HG02798 (cell line): Measurements from ENCODE around the gene BLACAT1.
"Not testable (repeated sequence)": the region's sequence is repeated elsewhere in the genome, so short reads cannot be mapped to it uniquely, and the experiment has no call there.

Experiments used
- ATAC-seq: cut with Tn5 transposase; IDR thresholded peaks from one replicate; pipeline ENCODE4 v1.9.1; 2021; ENCODE audit warnings: mild to moderate bottlenecking; ENCODE audit not compliant: unreplicated experiment, poor library complexity

Gene BLACAT1

DNA sequence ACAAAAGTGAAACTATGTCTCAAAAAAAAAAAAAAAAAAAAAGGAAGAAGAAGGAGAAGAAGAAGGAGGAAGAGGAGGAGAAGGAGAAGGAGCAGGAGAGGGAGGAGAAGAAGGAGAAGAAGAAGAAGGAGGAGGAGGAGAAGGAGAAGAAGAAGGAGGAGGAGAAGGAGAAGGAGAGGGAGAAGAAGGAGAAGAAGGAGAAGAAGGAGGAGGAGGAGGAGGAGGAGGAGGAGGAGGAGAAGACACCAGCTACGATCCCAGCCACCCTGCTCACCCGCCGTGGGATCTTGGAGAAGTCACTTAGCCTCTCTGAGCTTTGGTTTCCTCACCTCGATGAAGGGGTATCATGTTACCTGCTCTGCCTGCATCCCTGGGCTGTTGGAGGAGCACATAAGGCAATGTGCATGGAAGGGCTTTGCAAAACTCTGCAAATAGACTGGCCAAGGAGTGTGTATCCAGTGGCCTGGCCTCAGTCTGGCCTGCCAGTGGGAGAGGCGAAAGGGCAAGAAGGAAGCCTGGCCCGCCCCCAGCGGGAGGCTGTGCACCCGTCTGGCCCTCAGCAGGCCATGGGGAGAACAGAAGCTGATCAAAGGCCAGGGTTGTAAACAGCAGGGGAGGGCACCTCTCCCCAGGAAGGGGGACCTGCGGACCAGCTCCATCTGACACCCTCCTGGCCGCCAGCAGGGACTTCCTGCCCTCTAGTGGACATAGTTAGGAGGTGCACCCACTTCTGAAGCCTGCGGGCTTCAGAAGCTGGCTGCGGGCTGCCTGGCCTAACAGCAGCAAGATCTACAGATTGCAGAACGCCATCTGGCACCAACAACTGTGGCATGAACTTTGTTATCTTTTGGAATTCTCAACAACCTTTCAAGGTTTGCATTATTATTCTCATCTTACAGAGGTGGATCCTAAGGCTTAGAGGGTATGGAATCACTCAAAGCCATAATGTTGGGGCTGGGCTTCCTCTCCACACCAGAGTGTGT is 29.4 kb upstream of the BLACAT1 start:
- peak; percentile 54 for ATAC-seq

DNA sequence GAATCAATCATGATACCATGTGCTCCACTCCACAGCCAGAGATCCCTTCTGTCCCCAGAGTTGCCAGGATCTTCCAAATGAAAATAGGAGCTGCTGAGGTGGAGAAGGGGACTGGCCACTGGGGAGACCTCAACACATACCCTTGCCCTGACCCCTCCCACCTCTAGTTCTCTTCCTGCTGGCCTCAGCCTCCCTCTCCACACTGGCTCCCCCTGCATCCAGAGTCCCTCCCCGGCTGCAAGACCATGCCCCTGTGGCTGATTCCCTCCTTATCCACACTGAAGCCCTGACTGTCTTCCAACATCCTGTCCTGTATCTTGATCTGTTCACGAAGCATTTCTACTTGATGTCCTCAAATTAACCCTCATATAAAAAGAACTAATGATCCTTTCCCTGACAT is 27.5 kb upstream of the BLACAT1 start:
- no peak for ATAC-seq

DNA sequence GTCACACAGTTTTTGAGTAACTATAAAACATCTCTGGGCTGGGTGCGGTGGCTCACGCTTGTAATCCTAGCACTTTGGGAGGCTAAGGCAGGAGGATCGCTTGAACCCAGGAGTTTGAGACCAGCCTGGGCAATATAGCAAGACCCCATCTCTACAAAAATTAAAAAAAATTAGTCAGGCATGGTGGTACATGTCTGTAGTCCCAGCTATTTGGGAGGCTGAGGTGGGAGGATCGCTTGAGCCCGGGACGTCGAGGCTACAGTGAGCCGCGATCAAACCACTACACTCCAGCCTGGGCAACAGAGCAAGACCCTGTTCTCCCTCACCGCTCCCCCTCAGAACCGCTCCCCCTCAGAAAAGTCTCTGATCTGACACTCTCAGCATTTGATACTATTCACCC is 26.7 kb upstream of the BLACAT1 start:
- not testable (repeated sequence) for ATAC-seq

DNA sequence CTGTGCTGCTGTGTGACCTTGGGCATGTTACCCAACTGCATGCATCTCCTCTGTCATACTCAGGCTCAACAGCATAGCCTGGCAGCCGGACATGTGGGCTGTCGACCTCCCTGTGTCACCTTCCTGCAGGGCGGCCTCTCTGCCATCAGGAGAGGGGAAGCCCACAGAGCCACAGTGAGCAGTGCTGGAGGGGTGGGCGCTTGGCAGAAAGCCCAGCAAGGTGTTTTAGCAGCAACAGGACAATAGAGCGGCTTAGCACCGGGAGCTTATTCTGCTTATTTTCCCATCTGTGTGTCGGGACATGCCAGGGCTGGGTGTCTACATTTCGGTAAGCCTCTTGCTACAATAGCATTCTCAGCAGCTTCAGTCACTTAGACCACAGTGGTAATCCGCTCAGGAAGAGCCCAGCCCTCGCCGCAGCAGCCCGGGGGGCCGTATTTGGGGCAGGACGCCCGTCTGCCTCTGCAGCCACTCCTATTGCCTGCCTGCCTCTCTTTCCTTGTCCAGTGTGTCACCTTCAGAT is 25.8 kb upstream of the BLACAT1 start:
- peak; percentile 2 for ATAC-seq

DNA sequence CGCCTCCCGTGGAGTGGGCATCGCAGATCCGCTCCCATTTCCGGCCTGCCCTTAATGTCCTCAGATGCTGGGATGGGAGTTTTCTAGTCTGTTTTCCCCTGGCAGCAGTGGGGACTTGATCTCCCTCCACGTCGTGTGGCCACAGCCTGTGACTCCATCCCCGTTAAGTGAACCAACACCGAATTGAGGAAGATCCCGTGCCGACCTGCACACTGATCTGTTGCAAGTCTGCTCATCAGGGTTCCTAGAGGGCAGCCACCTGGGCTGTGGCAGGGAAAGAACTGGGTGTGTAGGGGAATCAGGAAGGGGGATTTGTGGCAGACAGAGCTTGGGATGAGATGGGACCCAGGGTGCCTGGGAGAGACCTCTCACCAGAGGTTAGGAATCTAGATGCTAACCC is 25.4 kb upstream of the BLACAT1 start:
- peak; percentile 7 for ATAC-seq

DNA sequence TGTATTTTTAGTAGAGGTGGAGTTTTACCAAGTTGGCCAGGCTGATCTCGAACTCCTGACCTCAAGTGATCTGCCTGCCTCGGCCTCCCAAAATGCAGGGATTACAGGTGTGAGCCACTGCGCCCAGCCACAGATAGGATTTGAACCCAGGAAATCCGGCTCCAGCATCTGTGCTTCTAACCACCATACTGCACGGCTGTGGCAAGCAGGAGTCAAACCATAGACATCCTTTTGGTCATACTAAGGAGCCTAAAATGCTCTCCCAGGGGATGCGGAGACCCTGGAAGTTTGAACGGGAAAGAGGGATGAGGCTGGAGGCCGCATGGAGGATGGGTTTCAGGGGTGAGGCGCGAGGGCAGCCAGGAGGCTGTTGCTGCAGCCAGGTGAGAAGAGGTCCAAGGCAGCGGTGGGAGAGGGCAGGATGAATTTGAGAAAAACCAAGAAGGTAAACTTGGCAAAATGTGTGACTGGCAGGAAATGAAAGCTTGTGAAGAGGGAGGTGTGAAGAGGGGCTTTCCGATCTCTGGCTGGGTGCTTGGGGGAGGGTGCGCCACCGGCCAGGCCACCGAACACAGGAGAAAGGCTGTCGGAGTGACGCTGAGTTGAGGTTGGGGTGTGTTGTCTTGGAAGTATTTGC is 24.6 kb upstream of the BLACAT1 start:
- ATAC-seq, result peak; percentile 80

DNA sequence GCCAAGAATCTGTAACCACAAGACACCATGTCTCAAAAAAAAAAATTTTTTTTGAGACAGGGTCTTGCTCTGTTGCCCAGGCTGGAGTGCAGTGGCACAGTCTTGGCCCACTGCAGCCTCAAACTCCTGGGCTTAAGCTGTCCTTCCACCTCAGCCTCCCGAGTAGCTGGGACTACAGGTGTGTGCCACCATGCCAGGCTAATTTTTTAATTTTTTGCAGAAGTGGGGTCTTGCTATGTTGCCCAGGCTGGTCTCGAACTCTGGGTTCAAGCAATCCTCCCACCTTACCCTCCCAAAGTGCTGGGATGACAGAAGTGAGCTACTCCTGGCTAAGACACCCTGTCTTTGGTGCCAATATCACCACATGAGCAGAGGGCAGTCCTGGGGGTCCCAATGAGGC is 23.1 kb upstream of the BLACAT1 start:
- not testable (repeated sequence) for ATAC-seq

DNA sequence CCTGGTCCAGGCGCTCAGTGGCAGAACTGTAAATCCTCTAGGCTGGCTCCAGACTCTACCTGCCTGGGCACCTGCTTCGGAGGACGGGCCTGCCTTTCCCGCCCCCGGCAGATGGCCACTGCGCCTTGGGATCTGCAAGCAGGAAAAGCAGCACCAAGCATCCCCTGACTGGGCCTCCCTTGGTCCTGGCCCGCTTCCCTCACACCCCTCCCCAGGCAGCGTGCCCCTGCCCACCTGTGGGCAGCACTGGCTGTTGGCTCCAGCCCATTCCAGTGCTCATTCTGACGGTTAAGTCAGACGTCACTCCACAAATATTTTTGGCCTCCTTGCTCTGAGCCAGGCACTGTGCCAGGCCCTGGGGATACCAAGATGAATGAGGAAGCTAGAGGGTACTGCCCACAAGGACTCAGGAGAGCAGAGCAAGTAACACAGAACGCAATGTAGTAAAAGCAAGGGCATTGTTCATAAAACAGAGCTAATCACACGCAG is 22.0 kb upstream of the BLACAT1 start:
- ATAC-seq, result no peak

DNA sequence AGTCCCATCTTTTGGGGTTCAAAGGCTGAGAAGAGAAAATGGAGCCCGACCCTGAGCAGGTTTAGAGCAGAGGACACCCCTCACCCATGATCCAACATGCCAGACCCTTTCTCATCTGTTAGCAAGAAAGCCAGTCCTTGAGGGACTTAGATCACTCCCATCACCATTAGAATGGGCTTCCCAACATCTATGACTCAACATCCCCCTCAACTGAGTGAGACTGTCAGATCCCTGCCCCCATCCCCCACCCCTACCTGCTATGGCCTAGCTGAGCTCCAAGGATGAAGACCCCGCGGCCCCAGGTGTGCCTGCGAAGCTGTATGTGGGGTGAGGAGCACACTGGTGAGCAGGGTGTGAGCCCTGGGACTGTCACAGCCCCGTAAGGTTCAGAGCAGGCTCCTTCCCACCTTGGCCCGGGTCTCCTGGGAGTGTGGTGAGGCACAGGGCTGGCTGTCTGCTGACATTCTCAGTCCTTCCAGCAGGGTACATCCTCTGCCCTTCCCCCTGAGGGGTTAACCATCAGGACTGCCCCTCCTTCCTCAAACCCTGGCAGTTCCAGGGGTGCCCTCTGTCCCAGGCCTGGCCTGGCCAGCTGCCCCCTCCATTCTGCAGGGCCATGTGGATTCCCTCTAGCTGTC is 21.4 kb upstream of the BLACAT1 start:
- ATAC-seq, result no peak

DNA sequence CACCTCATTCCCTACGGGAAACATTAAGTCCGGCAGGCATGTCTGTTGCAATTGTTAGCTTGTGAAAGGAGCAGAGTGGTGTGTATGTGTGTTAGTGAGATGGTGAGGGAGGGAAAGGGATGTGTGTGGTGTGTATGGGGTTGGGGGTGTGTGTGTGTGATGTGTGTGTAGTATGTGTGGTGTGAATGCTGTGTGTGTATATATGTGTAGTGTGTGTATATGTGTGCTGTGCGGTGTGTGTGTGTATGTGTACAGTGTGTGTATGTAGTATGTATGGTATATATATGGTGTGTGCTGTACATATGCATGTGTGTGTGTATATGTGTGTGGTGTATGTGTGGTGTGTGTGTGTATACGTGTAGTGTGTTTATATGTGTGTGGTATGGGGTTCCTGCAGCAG is 20.8 kb upstream of the BLACAT1 start:
- no peak for ATAC-seq

DNA sequence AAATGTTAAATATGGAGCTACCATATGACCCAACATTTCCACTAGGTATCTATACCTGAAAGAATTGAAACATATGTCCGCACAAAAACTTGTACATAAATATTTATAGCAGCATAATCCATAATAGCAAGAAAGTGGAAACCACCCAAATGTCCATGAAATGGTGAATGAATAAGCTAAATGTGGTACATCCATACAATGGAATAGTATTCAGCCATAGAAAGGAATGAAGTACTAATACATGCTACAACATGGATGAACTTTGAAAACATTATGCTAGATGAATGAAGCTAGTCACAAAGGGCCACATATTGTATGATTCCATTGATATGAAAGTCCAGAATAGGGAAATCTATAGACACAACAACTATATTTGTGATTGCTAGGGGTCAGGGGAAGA is 20.0 kb upstream of the BLACAT1 start:
- ATAC-seq, result no peak

DNA sequence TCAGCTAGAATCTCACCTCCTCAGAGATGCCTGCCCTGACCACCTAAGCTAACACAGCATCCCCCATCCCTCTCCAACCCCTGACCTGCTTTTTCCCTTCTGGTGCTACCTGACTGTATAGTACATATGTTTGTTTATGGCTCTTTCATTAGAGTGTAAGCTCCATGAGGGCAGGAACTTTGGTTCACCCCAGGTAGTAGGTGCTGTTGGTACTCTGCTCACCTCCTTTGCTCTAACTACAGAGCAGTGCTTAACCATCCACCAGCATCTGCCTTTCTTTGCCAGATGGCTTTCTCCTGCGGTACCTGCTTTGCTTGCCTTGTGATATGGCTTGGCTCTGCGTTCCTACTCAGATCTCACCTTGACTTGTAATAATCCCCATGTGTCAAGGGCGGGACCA is 18.7 kb upstream of the BLACAT1 start:
- ATAC-seq, result no peak

DNA sequence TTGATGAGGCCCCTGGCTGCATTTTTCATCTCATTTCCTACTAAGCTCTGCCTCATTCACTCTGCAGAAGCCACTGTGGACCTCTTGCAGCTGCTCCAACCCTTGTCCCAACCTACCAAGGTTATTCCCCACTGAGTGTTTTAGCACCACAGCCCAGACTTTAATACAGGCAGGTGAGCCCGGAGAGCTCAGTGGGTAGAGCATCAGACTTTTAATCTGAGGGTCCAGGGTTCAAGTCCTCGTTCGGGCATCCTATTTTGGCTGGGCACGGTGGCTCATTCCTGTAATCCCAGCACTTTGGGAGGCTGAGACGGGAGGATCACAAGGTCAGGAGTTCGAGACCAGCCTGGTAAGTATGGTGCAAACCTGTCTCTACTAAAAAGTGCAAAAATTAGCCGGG is 18.1 kb upstream of the BLACAT1 start:
- no peak for ATAC-seq

DNA sequence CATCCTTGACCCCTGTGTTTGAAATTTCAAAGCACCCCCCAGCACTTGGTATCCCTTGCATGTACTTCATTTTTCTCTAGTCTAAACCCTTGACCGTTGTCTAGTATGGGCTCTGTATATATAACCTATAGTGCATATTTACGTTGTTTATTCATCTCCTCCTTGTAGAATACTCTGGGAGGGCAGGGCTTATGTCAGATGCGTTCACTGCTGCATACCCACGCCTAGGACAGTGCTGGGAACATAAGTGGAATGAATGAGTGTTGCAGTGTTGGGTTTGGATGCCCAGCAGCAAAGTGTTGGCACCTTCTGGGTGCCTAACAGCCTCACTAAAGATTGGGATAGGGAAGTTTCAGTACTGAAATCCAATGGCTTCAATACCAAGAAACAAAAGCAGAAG is 17.6 kb upstream of the BLACAT1 start:
- ATAC-seq, result no peak

DNA sequence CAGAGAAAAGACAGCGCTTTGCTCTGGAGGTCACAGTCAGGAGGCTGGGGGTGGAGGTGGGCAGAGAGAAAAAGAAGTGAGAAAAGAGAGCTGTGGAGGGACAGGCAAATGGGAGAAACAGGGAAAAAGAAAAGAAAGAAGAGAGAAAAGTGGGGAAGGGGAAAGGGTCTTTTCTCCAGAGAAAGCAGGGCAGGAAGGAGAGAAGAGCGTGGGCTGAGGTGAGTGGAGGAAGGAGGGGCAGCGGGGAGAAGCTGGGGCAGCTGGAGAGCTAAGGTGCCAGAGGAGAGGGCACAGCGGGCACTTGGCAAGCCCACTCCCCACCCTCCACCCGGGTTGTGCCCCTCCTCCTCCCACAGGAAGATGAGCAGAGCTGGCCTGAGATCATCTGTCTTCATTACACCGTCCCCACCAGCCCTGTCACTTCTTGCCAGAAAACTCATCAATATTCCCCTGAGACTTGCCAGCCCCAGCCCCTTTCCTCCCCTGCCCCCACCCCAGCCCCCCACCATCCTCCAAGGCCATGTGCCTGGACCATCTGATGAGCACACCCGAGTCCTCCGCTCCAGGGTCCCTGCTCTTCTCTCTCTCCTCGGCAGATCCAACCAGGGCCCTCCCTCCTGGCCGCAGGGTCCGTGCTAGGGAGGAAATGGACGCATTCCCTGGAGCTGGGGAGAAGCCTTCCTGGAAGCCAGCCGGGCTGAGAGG is 17.0 kb upstream of the BLACAT1 start:
- no peak for ATAC-seq

DNA sequence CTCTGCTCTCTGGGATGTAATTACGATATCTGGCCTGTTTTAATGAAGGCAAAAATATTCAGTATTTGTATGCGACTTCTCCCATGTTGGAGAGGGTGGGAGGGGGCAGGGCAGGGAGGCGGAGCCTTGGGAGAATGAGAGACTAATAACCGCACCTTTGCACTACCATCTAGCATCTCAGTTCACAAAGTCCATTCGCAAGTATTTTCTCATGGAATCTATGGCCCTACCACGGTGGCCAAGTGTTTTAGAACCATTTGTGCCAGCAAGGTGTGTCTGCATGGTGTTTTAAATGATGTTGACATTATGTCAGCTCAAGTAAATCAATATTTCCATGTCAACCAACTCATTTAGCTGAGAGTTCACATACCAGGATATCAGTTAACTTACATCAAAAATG is 14.3 kb upstream of the BLACAT1 start:
- no peak for ATAC-seq

DNA sequence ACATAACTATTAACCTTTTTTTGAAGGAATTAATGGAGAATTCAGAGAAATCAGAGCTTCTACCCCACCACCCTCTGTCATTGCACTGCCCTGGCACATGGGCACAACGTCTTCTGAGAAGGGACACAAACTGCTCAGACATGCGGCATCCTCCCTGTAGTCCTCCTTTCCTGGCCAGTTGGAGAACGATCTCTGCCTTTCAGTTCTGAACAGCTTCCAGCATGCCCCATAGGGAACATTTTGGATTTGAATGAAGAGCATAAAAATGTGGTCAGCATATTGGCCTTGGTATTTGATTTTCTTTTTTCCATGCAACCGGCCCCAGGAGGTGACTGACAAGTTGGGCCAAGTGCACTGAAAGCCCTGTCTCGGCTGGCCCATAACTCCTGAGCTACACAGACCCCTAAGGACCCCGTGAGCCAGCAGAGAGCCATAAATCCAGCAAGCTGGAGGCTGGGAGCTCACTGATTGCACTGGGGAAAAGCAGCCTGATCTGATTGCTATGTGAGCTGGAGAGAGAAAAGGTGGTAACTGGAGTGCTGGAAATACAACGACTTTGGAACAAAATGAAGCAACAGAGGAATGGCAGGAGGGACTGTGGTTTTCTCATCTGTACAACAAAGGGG is 10.9 kb upstream of the BLACAT1 start:
- no peak for ATAC-seq

DNA sequence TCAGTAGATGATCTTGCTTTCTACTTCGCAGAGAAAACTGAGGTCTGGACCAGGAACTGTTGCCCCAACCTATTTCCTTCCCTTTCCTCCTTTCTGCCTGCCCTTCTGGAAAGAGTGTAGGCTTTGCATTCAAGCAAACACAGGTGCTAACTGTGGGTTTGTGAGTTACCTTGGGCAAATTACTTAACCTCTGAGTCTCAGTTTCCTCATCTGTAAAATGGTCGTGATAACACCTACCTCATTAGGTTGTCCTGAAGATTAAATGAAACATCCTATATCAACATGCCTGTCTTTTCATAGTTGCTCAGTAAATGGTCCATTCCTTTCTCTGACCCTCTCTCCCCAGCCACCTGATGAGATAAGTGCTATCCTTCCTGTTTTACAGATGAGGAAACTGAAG is 9.5 kb upstream of the BLACAT1 start:
- no peak for ATAC-seq

DNA sequence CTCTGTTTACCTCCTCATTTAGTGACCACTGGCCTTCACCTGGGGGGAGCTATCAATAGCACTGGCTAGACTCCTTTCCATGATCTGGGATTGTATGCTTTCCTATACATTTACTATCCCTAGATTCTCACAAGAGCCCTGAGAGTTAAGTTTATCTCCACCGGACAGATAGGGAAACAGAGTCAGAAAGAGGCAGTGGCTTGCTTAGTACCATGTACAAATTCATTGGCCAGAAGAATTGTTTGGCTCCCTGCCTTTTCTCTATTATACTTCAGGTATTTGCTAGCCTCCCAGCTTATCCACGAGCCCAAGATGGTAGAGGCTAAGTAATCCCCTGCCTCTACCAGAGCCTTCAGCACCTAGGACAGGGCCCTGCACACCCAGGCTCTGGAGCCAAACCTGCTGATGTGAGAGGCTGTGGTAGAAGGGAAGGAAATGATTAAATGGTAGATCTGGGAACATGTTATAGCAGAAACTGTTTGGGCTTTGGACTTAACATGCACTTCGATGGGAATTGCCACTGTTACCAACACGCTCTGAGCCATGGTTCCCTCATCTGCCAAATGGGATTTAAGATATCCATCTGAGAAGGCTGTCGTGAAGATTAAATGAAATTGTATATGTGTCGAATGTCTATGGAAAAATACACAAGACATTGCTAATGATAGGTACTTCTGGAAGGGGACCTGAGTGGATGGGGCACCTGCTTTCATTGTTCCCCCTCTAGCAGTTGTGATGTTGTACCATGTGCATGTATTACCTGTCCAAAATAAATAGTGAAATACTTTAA is 3.1 kb upstream of the BLACAT1 start:
- no peak for ATAC-seq
